Measurements from ENCODE around the gene CEP43.

DNA sequence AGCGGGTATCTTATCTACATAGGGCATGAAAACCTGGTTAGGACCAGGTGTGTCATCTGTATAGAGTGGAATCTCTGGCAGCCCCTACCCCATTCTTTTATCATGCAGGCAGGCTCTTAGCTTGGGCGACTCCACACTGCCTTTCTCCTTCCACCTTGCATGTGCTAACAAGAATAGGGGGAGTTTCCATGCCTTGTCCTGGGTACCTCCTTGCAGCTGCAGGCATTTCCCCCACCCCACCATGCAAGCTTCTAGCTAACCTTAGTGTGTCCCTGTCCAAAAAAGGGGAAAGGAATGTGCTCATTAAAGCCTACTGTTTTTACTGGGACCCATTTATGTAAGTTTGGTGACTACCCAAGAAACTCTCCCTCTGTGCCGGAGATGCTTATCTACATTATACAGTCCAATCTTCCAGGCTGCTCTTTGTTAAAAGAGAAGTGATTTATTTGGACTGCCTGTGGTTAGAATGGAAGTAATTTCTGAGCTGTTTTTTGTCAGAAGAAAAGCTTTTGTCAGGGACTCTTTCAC lies 10.5 kb upstream of the CEP43 start:
- TF ChIP-seq, protein P1, sequence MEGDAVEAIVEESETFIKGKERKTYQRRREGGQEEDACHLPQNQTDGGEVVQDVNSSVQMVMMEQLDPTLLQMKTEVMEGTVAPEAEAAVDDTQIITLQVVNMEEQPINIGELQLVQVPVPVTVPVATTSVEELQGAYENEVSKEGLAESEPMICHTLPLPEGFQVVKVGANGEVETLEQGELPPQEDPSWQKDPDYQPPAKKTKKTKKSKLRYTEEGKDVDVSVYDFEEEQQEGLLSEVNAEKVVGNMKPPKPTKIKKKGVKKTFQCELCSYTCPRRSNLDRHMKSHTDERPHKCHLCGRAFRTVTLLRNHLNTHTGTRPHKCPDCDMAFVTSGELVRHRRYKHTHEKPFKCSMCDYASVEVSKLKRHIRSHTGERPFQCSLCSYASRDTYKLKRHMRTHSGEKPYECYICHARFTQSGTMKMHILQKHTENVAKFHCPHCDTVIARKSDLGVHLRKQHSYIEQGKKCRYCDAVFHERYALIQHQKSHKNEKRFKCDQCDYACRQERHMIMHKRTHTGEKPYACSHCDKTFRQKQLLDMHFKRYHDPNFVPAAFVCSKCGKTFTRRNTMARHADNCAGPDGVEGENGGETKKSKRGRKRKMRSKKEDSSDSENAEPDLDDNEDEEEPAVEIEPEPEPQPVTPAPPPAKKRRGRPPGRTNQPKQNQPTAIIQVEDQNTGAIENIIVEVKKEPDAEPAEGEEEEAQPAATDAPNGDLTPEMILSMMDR (conservative IDR thresholded peaks at IDR 0.05; ENCODE audit: low read depth, low read length), result no peak
- TF ChIP-seq EZH2 (IDR thresholded peaks at IDR 0.05; ENCODE audit: borderline replicate concordance, low read depth, low read length, poor library complexity, severe bottlenecking), result no peak

Data from A673 (cell line).